Thoracic aorta (tissue), 2 donors: ENCODE measurements around the gene LZTFL1. TPM values are rescaled to one million over a fixed set of nuclear protein-coding genes. Genes with fewer than 3 reads are reported as not detected.

Experiments
- ATAC-seq: fragments of 150-250 bp; one replicate; pipeline ENCODE4 v1.8.0; 2017; ENCODE audit warnings: low read depth; ENCODE audit not compliant: insufficient number of reproducible peaks, low FRiP score
- DNase-seq: peaks from one replicate; pipeline ENCODE4 v3.0.0-alpha.2; 2020; ENCODE audit warnings: low spot score
- H3K27ac ChIP-seq, 2 donors: fragments of 200-600 bp; sonication (generic); 1 replicate in 1 of 2; 2 replicates in 1 of 2; pipeline ENCODE4 v1.5.1; 2016; ENCODE audit warnings: mild to moderate bottlenecking in 2 of 2, moderate library complexity in 2 of 2
- H3K27me3 ChIP-seq: fragments of 200-600 bp; sonication (generic); replicated peaks from 2 replicates; pipeline ENCODE4 v1.6.0; 2016; ENCODE audit warnings: mild to moderate bottlenecking; ENCODE audit not compliant: insufficient read depth
- H3K36me3 ChIP-seq: fragments of 200-600 bp; sonication (generic); one replicate; pipeline ENCODE4 v1.5.1; 2016
- H3K4me1 ChIP-seq, 2 donors: fragments of 200-600 bp; sonication (generic); 1 replicate in 1 of 2; 2 replicates in 1 of 2; pipeline versions ENCODE4 v1.5.1 to v1.6.0; 2016; ENCODE audit warnings: low read depth in 2 of 2, mild to moderate bottlenecking in 1 of 2; ENCODE audit not compliant: control insufficient read depth in 1 of 2
- H3K4me3 ChIP-seq: fragments of 200-600 bp; sonication (generic); 2 replicates; pipeline ENCODE4 v1.5.1; 2016; ENCODE audit warnings: mild to moderate bottlenecking
- H3K9me3 ChIP-seq: fragments of 200-600 bp; sonication (generic); 2 replicates; pipeline ENCODE4 v1.5.1; 2016
- CTCF ChIP-seq: fragments of 200-600 bp; sonication (generic); IDR thresholded peaks from one replicate; pipeline ENCODE4 v1.5.1; 2019; ENCODE audit warnings: antibody characterized with exemption
- total RNA-seq, 2 donors: library from RNA; depleted of rRNA; stranded (reverse); fragments of >200 nt; gene quantifications; one replicate each; pipeline versions ENCODE4 v1.1.0 to v1.2.3, GENCODE V29; 2016

The LZTFL1 gene
- total RNA-seq, 2 donors from 2014 or later: 22.7 to 30.9 TPM

GRCh38 chr3:45852828-45853227 is 10.9 kb upstream of the LZTFL1 start:
- no peak for ATAC-seq
- no peak for TF ChIP-seq CTCF

GRCh38 chr3:45848392-45848791 is 6.5 kb upstream of the LZTFL1 start:
- Histone ChIP-seq H3K36me3 (no peaks in the 10 kb centered on the region), H3K27ac (no peak overlapping the region), H3K4me1 (no peaks in the 10 kb centered on the region), H3K9me3 (no peaks in the 10 kb centered on the region), H3K4me3 (no peak overlapping the region), H3K27me3 (no peaks in the 10 kb centered on the region)
- ATAC-seq (no peak), DNase-seq (no peak)
- TF ChIP-seq CTCF: no peak

More at GRCh38 chr3:45852828-45853227, 10.9 kb upstream of the LZTFL1 start:
- no peaks in the 10 kb centered on the region for H3K36me3 ChIP-seq
- no peaks in the 10 kb centered on the region for H3K4me1 ChIP-seq
- no peak overlapping the region for H3K4me3 ChIP-seq
- no peaks in the 10 kb centered on the region for H3K9me3 ChIP-seq
- DNase-seq: no peak
- no peak overlapping the region for H3K27ac ChIP-seq
- H3K27me3 ChIP-seq: no peaks in the 10 kb centered on the region

- Histone ChIP-seq H3K27ac (no peak overlapping the region), H3K36me3 (no peaks in the 10 kb centered on the region), H3K9me3 (no peaks in the 10 kb centered on the region), H3K27me3 (no peaks in the 10 kb centered on the region), H3K4me3 (no peak overlapping the region), H3K4me1 (peaks cover 4 to 14% of the 10 kb centered on the region in 2 donors)
- no peak for ATAC-seq
- no peak for TF ChIP-seq CTCF
- no peak for DNase-seq
Observed at GRCh38 chr3:45844616-45845015, 2.7 kb upstream of the LZTFL1 start.

- Histone ChIP-seq H3K4me1 (peaks cover 4 to 14% of the 10 kb centered on the region in 2 donors), H3K27me3 (no peaks in the 10 kb centered on the region), H3K27ac (no peak overlapping the region), H3K9me3 (no peaks in the 10 kb centered on the region), H3K36me3 (no peaks in the 10 kb centered on the region), H3K4me3 (no peak overlapping the region)
- DNase-seq (no peak), ATAC-seq (no peak)
- TF ChIP-seq CTCF: no peak
Observed at GRCh38 chr3:45842851-45843625, 1.1 kb upstream of the LZTFL1 start.

- H3K36me3 ChIP-seq: no peaks in the 10 kb centered on the region
- H3K27ac ChIP-seq: peak overlapping the region; percentile 33
- H3K4me3 ChIP-seq: peak overlapping the region; percentile 82
- peaks cover 4 to 14% of the 10 kb centered on the region in 2 donors for H3K4me1 ChIP-seq
- ATAC-seq (no peak), DNase-seq (no peak)
- no peaks in the 10 kb centered on the region for H3K9me3 ChIP-seq
- TF ChIP-seq CTCF: no peak
- H3K27me3 ChIP-seq: no peaks in the 10 kb centered on the region
Observed at GRCh38 chr3:45841420-45841756, 531 bp downstream of the LZTFL1 start.
